Endothelial cell of umbilical vein (primary cell): ENCODE measurements around the gene MATN1. TPM values are rescaled to one million over a fixed set of nuclear protein-coding genes. Genes with fewer than 3 reads are reported as not detected.

Source experiments
- BruUV-seq: library from RNA; stranded (reverse); fragments of 400-500 nt; replicated peaks from 2 replicates; lab custom pipeline; 2021; lab: Mats Ljungman, UMichigan
- CTCF ChIA-PET: fragments of 300-600, 350-600 bp; sonication (Branson Sonifier 250); formaldehyde crosslinking; loops from one replicate; lab custom pipeline; 2021; ENCODE audit warnings: antibody characterized with exemption, inconsistent platforms; lab: Charles Lee
- POLR2A ChIA-PET: fragments of 300-600, 350-600 bp; sonication (Branson Sonifier 250); formaldehyde crosslinking; loops from one replicate; lab custom pipeline; 2021; ENCODE audit warnings: antibody characterized with exemption, inconsistent platforms; lab: Charles Lee
- DNase-seq: peaks from one replicate; pipeline ENCODE4 v3.0.0-alpha.2; 2011; ENCODE audit warnings: low read depth, low spot score
- FAIRE-seq: peaks from 2 replicates; lab custom pipeline; 2011; peaks lifted over from hg19 to GRCh38; lab: Jason Lieb, UNC
- H2AFZ ChIP-seq: 2 replicates; pipeline ENCODE4 v1.6.0; 2012; ENCODE audit warnings: low read depth, low read length, control low read depth, inconsistent platforms
- H3K27ac ChIP-seq: 2 replicates; pipeline ENCODE4 v1.5.1; 2011; ENCODE audit warnings: low read depth, mild to moderate bottlenecking, control low read depth, low read length, moderate library complexity; ENCODE audit not compliant: insufficient read depth
- H3K27me3 ChIP-seq, 2 experiments: 2 replicates each; pipeline versions ENCODE4 v1.6.0 to v1.6.1; 2011; ENCODE audit warnings: low read length in 2 of 2, mixed read lengths in 1 of 2; ENCODE audit not compliant: control insufficient read depth in 2 of 2, insufficient read depth in 2 of 2
- H3K36me3 ChIP-seq, 2 experiments: 2 replicates in 1 of 2; 3 replicates in 1 of 2; pipeline ENCODE4 v1.5.1; 2011; ENCODE audit warnings: low read length in 2 of 2, mild to moderate bottlenecking in 1 of 2, moderate library complexity in 1 of 2; ENCODE audit not compliant: control insufficient read depth in 2 of 2, insufficient read depth in 2 of 2; ENCODE audit errors: extremely low read depth in 1 of 2
- H3K4me1 ChIP-seq: 3 replicates; pipeline ENCODE4 v1.5.1; 2011; ENCODE audit warnings: mild to moderate bottlenecking, low read length; ENCODE audit not compliant: control insufficient read depth, insufficient read depth; ENCODE audit errors: extremely low read depth
- H3K4me2 ChIP-seq: 2 replicates; pipeline ENCODE4 v1.6.1; 2011; ENCODE audit warnings: low read length, control low read depth, mixed read lengths; ENCODE audit not compliant: insufficient read depth
- H3K4me3 ChIP-seq, 3 experiments: fragments of 200-600 bp in 1 of 3; sonication (generic), shearing (Covaris generic) in 1 of 3; replicated peaks in 1 of 3; 2 replicates each; pipeline ENCODE4 v1.5.1; 2011 to 2016; ENCODE audit warnings: control low read depth in 3 of 3, low read length in 3 of 3, mild to moderate bottlenecking in 2 of 3, inconsistent platforms in 1 of 3, low read depth in 1 of 3, moderate library complexity in 1 of 3; ENCODE audit not compliant: insufficient read depth in 1 of 3
- H3K79me2 ChIP-seq: 2 replicates; pipeline ENCODE4 v1.6.0; 2012; ENCODE audit warnings: low read length, inconsistent platforms; ENCODE audit not compliant: control insufficient read depth, insufficient read depth
- H3K9ac ChIP-seq: replicated peaks from 2 replicates; pipeline ENCODE3; 2011; ENCODE audit warnings: low read length, control low read depth; ENCODE audit not compliant: insufficient read depth; ENCODE audit errors: extremely low read depth
- H3K9me1 ChIP-seq: replicated peaks from 3 replicates; pipeline ENCODE4 v1.6.0; 2011; ENCODE audit warnings: mild to moderate bottlenecking, low read length; ENCODE audit not compliant: control insufficient read depth, insufficient read depth; ENCODE audit errors: extremely low read depth
- H3K9me3 ChIP-seq: replicated peaks from 2 replicates; pipeline ENCODE4 v1.5.1; 2012; ENCODE audit warnings: low read length, inconsistent platforms; ENCODE audit not compliant: control insufficient read depth, insufficient read depth
- H4K20me1 ChIP-seq: replicated peaks from 2 replicates; pipeline ENCODE3; 2011; ENCODE audit warnings: mild to moderate bottlenecking, low read length; ENCODE audit not compliant: control insufficient read depth, insufficient read depth; ENCODE audit errors: extremely low read depth
- EZH2 ChIP-seq: IDR thresholded peaks from 2 replicates; pipeline ENCODE4 v1.6.1; 2012; ENCODE audit warnings: borderline replicate concordance, low read depth, mild to moderate bottlenecking, moderate library complexity, low read length, inconsistent platforms; ENCODE audit not compliant: severe bottlenecking
- FOS ChIP-seq: IDR thresholded peaks from 2 replicates; pipeline ENCODE4 v1.6.1; 2011; ENCODE audit warnings: mild to moderate bottlenecking, low read length, moderate library complexity, borderline replicate concordance; ENCODE audit not compliant: insufficient read depth
- GATA2 ChIP-seq: IDR thresholded peaks from 2 replicates; pipeline ENCODE4 v1.7.0; 2011; ENCODE audit warnings: low read depth, mild to moderate bottlenecking, moderate library complexity, mixed read lengths, low read length; ENCODE audit not compliant: insufficient read length, insufficient read depth
- JUN ChIP-seq: IDR thresholded peaks from 2 replicates; pipeline ENCODE4 v1.6.1; 2011; ENCODE audit warnings: borderline replicate concordance, low read depth; ENCODE audit not compliant: insufficient read length, insufficient read depth
- MYC ChIP-seq: IDR thresholded peaks from one replicate; pipeline ENCODE4 v1.6.1; 2011; ENCODE audit warnings: mild to moderate bottlenecking, low read depth, low read length
- POLR2A ChIP-seq: IDR thresholded peaks from 2 replicates; pipeline ENCODE4 v1.6.1; 2012; ENCODE audit warnings: low read depth, mild to moderate bottlenecking, control low read depth, low read length
- POLR2AphosphoS5 ChIP-seq: IDR thresholded peaks from 2 replicates; pipeline ENCODE4 v1.6.1; 2012; ENCODE audit warnings: low read depth, mild to moderate bottlenecking, control low read depth, low read length, moderate library complexity; ENCODE audit not compliant: insufficient read depth
- dilution Hi-C: fragments of 300-500 bp; cut with MboI; formaldehyde crosslinking; loops from one replicate; pipeline ENCODE4 v1.15.0; 2019; ENCODE audit warnings: low sequenced_read_pairs; ENCODE audit not compliant: extremely low pct_ligation_motif_present
- intact Hi-C: fragments of 100-400 bp; cut with micrococcal nuclease; formaldehyde crosslinking; loops from one replicate; pipeline ENCODE4 v1.10.0; 2022
- polyA plus RNA-seq, 4 experiments: library from polyadenylated mRNA; depleted of rRNA in 3 of 4; stranded (reverse) in 3 of 4; unstranded in 1 of 4; fragments of >200 nt; gene quantifications; 2 replicates each; pipeline versions ENCODE4 v1.2.1 to v1.2.3, GENCODE V29; 2011 to 2012; ENCODE audit warnings: missing spikeins in 1 of 4
- total RNA-seq: library from RNA; stranded (reverse); gene quantifications from 2 replicates; pipeline ENCODE4 v1.2.3, GENCODE V29; 2021
- TF ChIP-seq, protein P1 (sequence below): IDR thresholded peaks from 2 replicates; pipeline ENCODE4 v1.6.1; 2011; ENCODE audit not compliant: insufficient read depth, insufficient read length
- TF ChIP-seq, protein P2 (sequence below), 2 donors: IDR thresholded peaks; 1 replicate in 1 of 2; 2 replicates in 1 of 2; pipeline ENCODE4 v1.5.1; 2011; ENCODE audit warnings: low read length in 2 of 2, mild to moderate bottlenecking in 2 of 2, moderate library complexity in 2 of 2, control low read depth in 1 of 2, inconsistent platforms in 1 of 2, low read depth in 1 of 2; ENCODE audit not compliant: insufficient read depth in 1 of 2; ENCODE audit errors: extremely low read depth in 1 of 2

The MATN1 gene
- total and polyA plus RNA-seq, 2 donors (not counting 3 experiments of a cell fraction or from before 2014, with no cell fraction given), result 0.29 to 0.36 TPM

DNA sequence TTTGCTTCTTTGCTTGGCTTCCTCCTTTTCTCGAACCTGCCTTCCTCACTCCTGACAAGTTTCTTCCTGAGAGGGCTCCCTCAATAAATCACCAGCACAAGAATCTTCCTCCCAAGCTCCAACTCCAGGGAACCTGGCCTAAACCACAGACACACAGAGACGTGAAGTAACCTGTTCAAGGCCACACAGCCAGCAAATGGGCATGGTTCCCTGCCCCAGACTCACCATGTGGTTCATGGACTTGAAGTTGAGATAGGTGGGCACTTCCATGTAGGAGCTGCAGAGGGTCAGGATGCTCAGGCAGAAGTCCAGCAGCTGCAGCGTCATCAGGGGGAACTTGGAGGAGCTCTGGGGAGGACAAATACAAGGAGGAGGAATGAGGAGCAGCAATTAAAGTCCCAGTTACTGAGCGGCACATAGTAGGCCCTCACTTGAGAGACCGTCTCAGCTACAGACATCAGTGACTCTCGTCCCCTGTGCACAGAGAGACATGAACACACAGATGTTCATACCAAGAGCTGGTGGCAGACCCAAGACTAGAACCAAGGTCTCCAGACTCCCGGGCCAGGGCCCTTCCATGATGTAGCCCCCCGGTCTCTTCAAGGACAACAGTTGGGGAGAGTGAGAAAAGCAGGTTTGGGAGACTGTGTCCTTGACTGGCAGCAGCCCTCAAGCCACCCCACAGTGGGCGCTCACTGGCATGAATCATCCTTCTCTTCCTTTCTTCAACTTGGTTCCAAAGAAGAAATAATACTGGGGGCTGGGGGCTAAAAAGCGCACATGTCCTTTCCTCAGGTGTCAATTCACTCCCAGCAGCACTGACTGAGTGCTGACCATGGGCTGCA, 15.6 kb upstream of the MATN1 start:
- CTCF ChIA-PET, result interaction anchor here (1.0 to 1.1 kb wide), 2 partner anchors 19 to 41 kb away, joined by 4 to 5 read pairs; no protein-coding TSS in a partner anchor
- dilution Hi-C loops, result no loop called here

More for the DNA sequence above, 15.6 kb upstream of the MATN1 start:
- H3K27me3 ChIP-seq, result no peaks in the 10 kb centered on the region
- FAIRE-seq, result no peak
- no peak for DNase-seq
- H3K27ac ChIP-seq, result no peak overlapping the region
- H3K4me3 ChIP-seq, result no peak overlapping the region
- TF ChIP-seq, protein P1, sequence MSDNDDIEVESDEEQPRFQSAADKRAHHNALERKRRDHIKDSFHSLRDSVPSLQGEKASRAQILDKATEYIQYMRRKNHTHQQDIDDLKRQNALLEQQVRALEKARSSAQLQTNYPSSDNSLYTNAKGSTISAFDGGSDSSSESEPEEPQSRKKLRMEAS, result no peak
- TF ChIP-seq POLR2A, result no peak
- no peak for TF ChIP-seq JUN
- TF ChIP-seq MYC, result no peak
- TF ChIP-seq EZH2, result no peak
- TF ChIP-seq POLR2AphosphoS5, result no peak
- TF ChIP-seq, protein P2, sequence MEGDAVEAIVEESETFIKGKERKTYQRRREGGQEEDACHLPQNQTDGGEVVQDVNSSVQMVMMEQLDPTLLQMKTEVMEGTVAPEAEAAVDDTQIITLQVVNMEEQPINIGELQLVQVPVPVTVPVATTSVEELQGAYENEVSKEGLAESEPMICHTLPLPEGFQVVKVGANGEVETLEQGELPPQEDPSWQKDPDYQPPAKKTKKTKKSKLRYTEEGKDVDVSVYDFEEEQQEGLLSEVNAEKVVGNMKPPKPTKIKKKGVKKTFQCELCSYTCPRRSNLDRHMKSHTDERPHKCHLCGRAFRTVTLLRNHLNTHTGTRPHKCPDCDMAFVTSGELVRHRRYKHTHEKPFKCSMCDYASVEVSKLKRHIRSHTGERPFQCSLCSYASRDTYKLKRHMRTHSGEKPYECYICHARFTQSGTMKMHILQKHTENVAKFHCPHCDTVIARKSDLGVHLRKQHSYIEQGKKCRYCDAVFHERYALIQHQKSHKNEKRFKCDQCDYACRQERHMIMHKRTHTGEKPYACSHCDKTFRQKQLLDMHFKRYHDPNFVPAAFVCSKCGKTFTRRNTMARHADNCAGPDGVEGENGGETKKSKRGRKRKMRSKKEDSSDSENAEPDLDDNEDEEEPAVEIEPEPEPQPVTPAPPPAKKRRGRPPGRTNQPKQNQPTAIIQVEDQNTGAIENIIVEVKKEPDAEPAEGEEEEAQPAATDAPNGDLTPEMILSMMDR (IDR thresholded peaks at IDR 0.05; ENCODE audit: extremely low read depth in 1 of 2, insufficient read depth in 1 of 2, low read depth in 1 of 2, low read length in 2 of 2), result no peak
- TF ChIP-seq FOS, result no peak
- TF ChIP-seq GATA2, result no peak
- no peak overlapping the region for H2AFZ ChIP-seq
- H3K9me3 ChIP-seq, result no peaks in the 10 kb centered on the region
- no peak overlapping the region for H3K9ac ChIP-seq
- H4K20me1 ChIP-seq, result no peaks in the 10 kb centered on the region
- BruUV-seq, result no TSS peak
- H3K79me2 ChIP-seq, result no peaks in the 10 kb centered on the region
- H3K36me3 ChIP-seq, result peaks cover 2 to 3% of the 10 kb centered on the region in 2 experiments
- peaks cover 12% of the 10 kb centered on the region for H3K4me1 ChIP-seq
- POLR2A ChIA-PET, result no interaction called here
- intact Hi-C loops, result no loop called here
- no peaks in the 10 kb centered on the region for H3K9me1 ChIP-seq
- H3K4me2 ChIP-seq, result no peak overlapping the region
